Adipose tissue (tissue), 3 donors: Measurements from ENCODE around the gene UBE2J1. TPM values are rescaled to one million over a fixed set of nuclear protein-coding genes. Genes with fewer than 3 reads are reported as not detected.
"Not testable (repeated sequence)": the region's sequence is repeated elsewhere in the genome, so short reads cannot be mapped to it uniquely, and the experiment has no call there.

Source experiments
- H3K27ac ChIP-seq: one replicate; pipeline ENCODE4 v1.5.1; 2013; ENCODE audit warnings: low read depth, low read length
- WGBS, 3 donors: extraction: QIAGEN DNeasy Blood & Tissue Kit; methylation state at CpG; one replicate each; pipeline ENCODE4 v1.1.7; 2013; 5-methylcytosine and 5-hydroxymethylcytosine counted together
- polyA plus RNA-seq, 3 donors: library from polyadenylated mRNA; stranded (reverse); fragments of 200-250 nt; gene quantifications; one replicate each; pipeline ENCODE4 v1.2.3, GENCODE V29; 2013
- donor health status: healthy with polysubstance abuse.
- donor health status: Bipolar disorder and iron deficiency.
- donor health status: healthy.

Gene UBE2J1, protein sequence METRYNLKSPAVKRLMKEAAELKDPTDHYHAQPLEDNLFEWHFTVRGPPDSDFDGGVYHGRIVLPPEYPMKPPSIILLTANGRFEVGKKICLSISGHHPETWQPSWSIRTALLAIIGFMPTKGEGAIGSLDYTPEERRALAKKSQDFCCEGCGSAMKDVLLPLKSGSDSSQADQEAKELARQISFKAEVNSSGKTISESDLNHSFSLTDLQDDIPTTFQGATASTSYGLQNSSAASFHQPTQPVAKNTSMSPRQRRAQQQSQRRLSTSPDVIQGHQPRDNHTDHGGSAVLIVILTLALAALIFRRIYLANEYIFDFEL
- 10 to 100 TPM; 24.2 to 37.5 (median 26.0) TPM for polyA plus RNA-seq

DNA sequence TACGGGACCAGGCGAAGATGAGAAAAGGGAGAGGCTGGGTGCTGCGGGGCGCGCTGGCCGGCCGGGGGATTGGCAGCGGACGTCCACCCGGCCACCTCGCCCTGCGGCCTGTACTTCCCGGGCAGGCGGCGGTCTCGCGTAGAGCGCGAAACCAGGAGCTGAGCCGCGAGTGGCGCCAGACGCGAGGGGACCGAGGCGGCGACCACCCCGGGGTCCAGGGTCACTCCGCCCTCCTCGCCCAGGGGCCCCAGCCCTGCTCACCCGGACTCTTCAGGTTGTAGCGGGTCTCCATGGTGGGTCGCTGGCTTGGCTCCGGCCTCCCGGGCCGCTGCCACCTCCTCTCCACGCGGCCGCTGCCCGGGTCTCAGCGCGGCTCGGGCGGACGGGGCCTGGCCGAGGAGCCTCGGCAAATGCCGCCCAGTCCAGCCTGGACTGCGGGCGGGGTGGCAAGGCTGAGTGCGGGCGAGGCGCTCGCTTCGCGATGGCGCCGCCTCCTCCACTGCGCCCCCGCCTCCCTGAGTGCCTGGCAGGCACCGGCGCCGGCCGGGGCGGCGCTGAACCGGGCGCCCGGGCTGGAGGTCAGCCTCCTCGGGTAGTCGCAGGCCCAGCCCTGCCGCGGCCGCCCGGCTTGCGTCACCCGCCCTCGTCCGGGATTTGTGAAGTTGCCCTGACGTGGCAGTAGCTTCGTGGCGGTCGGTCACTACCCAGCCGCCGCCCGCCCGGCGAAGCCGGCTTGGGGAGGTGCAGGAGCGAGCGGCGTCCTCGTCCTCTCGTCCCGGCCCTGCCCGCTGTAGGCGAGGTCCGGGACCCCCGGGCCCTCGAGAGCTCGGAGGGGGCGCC lies at the start of gene UBE2J1:
TSS of gene UBE2J1 (minus strand) at position 445 of the 840 bp plus-strand sequence. CDS start at position 292, 153 bp downstream.
- WGBS, 3 donors = 0 to 1% (median 0%) methylated on average over 72 to 102 of the region's 102 CpGs
- peak within 1 kb of the TSS; percentile 93 for H3K27ac ChIP-seq

DNA sequence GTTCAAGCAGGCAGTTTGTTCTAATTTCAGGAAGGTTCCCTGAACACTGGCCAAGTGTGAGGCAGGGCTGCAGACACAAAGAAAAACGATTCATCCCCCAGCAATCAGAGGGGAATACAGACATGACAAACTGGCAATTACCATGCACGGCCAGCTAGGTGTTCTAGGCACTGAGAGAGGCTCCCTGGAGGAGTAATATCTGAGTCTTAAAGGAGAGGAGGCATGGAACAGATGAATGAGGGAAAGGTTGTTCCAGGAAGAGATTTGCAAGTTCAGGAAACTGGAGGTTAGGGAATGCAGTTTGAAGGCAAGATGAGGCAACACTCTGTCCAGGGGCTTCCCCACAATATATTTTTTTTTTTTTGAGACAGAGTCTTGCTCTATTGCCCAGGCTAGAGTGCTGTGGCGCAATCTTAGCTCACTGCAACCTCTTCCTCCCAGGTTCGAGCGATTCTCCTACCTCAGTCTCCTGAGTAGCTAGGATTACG lies 48.4 kb upstream of the UBE2J1 start:
- no peak overlapping the region for H3K27ac ChIP-seq
- 41 to 70% (median 58%) methylated on average over 6 of the region's 6 CpGs for WGBS, 3 donors

DNA sequence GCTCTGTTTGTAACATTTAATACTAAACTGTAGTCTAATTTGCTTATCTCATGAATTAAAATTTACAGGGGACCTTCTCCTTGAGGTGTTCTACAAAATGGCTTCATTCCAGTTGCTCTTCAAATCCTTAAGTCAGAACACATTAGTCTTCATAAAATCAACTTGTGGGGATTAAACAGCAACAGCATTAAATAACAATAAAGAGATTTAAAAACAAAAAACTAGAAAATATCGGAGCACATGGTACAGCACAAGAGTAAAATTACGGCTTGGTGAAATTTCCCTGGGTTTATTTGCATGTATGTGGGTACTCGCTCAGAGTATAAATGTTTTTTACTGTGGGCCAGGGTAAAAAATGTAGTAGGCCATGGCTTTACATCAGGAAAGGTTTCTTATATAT lies 47.5 kb upstream of the UBE2J1 start:
- 92 to 97% (median 94%) methylated on average over 3 of the region's 3 CpGs for WGBS, 3 donors

DNA sequence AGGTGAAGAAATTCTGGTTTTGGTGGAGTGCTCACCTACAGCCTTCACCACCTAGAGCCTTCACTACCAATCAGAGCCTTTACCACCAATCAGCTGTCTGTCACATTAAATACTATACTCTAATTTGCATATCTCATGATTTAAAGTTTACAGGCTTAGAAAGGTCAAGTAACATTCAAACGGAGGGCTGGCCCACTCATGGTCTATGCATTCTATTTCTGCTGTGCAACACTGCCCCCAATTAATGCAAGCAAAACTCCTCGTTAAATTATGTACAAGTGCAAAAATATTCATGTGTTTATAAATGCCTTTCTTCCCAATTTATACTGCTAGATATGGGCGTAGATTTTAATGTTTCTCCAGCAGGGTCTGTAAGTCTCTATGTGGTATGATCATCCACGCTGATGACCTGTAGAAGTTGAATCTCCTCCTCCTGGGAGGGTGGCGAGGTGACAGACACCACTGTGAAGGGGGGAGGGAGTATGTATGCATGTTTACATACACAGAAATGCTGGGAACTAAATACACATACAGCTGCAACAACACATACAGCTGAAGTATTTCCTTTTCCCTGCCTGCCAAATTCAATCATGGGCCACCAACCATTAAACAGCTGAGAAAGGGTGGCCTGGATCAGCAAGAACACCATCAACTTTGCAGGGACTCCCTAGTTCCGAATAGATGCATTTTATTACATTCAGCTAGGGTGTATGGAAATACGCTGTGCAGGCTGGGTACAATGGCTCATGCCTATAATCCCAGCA lies 46.4 kb upstream of the UBE2J1 start:
- WGBS, 3 donors = 84 to 88% (median 87%) methylated on average over 7 of the region's 7 CpGs
- H3K27ac ChIP-seq = no peak overlapping the region

More for the DNA sequence above, 47.5 kb upstream of the UBE2J1 start:
- no peak overlapping the region for H3K27ac ChIP-seq

DNA sequence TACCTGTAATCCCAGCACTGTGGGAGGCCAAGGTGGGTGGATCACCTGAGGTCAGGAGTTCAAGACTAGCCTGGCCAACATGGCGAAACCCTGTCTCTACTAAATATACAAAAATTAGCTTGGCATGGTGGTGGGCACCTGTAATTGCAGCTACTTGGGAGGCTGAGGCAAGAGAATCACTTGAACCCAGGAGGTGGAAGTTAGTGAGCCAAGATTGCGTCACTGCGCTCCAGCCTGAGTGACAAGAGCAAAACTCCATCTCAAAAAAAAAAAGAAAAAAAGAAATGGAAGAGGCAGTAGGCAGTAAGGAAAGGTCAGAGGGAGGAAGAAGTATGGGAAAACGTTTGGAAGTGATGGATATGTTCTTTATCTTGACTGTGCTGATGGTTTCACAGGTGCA lies 45.4 kb upstream of the UBE2J1 start:
- 79 to 82% (median 81%) methylated on average over 4 of the region's 4 CpGs for WGBS, 3 donors
- not testable (repeated sequence) for H3K27ac ChIP-seq

DNA sequence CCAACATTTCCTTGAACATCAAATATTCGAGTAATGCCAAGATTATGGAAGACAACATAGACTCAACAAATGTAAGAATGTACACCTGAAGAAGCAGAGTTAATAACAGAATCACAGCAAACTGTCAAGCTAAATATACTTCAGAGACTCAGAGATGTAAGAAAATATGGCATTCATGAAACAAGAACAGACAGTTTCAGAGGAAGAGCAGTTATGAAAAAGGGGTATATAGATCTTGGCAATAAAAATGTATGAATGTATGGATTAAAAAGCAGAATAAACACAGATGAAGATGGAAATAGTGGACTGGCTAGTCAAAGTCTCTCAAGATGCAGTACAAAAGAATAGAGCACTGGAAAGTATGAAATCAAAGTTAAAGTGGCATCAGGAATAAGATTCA lies 41.1 kb upstream of the UBE2J1 start:
- no peak overlapping the region for H3K27ac ChIP-seq
- 92 to 94% (median 93%) methylated on average over 1 of the region's 1 CpG for WGBS, 3 donors

DNA sequence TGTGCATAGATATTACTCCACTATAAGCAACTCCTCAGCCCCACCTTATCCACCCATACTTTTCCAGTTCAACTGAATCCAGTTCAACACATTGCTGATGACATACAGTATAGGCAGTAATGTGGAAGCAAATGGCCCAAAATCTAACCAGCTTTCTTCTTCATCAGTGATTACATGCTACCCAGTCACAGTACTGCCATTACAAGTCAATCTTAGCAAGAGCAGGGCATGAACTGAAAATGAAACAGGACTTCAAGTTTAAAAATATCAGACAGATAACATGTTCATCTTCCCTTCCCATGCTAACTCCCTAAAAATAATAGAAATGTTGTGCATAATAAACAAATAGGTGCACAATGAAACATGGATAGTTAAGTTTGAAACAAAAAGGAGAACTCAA lies 40.3 kb upstream of the UBE2J1 start:
- no peak overlapping the region for H3K27ac ChIP-seq

DNA sequence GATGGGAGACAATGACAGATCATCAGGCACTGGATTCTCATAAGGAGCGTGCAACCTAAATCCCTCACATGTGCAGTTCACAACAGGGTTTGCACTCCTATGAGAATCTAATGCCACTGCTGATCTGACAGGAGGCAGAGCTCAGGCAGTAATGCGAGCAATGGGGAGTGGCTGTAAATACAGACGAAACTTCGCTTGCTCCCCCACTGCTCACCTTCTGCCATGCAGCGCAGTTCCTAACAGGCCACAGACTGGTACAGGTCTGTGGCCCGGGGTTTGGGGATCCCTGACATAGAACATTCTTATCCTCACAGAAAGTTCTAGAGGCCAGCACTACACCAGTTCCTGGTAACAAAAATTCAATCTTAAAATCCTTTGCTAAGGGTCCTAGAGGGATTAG lies 36.3 kb upstream of the UBE2J1 start:
- 93 to 95% (median 95%) methylated on average over 6 of the region's 6 CpGs for WGBS, 3 donors
- no peak overlapping the region for H3K27ac ChIP-seq

DNA sequence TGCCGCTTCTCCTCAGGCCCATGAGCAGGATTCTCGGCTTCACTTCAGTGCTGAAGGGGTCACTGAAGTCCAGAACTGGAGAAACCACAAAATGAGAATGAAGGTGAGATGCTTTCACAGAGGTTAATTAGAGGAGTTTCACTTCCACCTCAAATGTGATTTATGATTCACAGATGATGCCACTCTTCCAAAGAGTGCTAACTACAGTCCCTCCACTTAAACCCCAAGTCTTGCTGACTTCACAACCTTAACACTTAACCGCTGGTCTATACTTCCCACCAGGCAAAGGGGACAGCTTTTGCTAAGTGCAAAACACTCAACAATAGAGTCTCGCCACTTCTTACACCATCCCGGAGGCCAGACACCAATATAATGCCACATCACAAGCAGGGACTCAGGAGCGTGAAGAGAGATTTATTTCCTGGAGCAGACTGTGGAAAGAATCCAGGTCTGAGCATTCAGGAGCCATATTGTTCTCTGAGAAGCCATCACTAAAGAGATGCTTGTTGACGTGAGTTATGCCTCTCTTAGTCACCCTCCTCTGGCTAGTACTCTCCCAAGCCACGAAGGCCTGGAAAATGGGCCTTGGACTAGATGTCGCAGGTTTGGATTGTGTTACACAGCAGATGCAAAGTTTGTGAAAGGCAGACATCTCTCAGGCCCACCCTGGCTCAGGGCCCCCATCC lies 35.1 kb upstream of the UBE2J1 start:
- H3K27ac ChIP-seq = no peak overlapping the region
- WGBS, 3 donors = 92 to 95% (median 95%) methylated on average over 9 of the region's 9 CpGs

DNA sequence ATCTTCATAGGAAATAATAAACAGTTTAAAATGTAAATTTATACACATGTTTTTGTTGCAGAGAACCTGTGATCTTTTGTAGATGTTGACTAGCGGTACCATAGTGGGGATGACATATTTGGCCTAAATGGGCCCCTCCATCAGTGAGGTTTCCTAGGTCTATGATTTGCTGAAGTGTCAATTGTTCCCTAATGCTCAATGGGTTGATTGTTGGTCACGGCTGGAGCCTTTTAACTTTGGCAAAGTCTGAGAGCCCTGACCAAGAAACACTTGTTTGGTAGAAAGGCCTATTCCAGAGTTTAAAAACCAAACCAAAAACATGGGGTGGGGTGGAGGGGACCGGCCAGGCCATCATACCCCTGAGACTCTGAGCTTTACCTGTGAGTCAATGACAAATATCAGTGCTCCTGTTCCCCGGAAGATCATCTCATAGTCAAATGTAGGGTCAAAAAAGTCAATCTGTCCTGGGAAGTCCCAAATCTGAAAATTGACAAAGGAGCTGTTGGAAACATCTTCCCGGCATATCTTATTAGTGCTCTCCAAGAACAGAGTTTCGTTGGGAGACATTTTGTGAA lies 34.5 kb upstream of the UBE2J1 start:
- 93 to 97% (median 95%) methylated on average over 6 of the region's 6 CpGs for WGBS, 3 donors
- no peak overlapping the region for H3K27ac ChIP-seq

DNA sequence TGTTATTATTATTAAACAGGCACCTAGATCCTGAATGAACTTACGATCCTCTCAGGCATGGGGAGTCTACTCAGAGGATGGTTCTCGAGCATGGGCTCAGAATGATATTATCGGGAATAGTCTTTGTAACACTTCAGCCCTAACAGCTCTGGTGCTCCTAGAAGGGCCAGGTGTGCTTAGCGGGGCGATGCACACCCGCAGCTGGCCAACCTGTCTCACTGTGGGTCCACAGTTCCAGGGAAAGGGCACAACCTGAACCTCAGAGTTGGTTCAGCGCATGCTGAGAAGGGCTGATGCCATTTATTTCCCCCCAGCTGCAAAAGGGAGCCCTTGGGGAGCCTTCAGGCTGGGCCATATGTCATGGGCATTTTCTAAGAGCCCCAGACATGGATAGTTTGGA lies 33.3 kb upstream of the UBE2J1 start:
- no peak overlapping the region for H3K27ac ChIP-seq
- 93 to 98% (median 94%) methylated on average over 7 of the region's 7 CpGs for WGBS, 3 donors

DNA sequence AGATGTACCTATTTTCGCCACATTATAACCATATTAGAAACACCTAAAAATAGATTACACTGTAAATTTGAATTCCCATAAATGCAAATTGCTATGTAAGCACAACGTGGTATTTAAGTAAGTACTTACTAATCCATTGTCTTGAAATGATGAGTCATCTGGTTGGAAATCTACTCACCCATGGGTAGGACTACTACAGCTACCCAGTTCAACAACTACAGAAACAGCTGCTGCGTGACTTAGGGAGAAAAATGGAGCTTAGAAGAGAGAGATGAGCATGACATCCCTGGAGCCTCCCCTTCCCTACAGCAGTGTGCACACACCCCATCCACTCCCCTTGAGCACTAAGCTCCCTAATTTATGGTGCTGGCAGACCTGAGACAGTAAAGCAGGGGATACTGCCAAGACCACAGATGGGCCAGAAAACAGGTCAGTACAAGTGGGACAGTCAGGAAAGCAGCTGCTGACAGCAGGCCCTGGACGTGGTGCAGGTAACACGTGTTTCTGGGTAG lies 32.7 kb upstream of the UBE2J1 start:
- H3K27ac ChIP-seq = no peak overlapping the region
- 69 to 81% (median 70%) methylated on average over 5 of the region's 5 CpGs for WGBS, 3 donors

DNA sequence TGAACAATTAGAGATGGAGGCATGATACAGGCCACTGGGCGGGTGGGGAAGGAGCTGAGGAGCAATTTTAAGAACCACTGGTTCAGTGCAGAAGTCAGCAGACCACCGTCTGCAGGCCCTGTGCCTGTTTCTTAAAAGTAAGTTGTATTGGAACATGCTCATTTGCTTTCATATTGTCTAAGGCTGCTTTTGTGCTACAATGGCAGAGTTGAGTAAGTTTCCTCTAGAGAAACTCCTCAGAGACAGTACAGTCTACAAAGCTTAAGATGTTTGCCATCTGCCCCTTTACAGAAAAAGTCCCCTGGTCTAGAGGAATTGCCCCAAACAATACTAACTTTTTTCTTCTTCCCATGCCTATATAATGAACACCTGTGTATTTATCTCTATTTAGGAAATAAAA lies 28.5 kb upstream of the UBE2J1 start:
- H3K27ac ChIP-seq = no peak overlapping the region
- WGBS, 3 donors = 73 to 91% (median 74%) methylated on average over 2 of the region's 2 CpGs

DNA sequence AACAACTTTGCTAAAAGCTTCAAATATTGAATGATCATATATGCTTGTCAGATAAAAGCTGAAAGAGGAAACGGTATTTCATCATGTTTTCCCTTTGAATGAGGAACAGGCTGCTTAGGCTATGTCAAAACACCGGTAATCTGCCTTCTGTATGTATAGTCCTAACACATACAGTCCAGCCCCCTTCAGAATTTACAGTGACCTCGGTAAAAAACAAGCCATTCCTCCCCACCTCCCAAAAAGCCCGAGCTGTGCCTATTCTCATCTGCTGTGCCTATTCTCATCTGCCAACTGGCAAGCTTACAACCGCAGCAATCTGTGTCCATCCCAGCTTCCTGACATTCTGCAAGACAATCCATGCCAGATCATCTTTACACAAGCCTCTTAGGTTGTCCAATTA lies 26.8 kb upstream of the UBE2J1 start:
- 26 to 54% (median 37%) methylated on average over 5 of the region's 5 CpGs for WGBS, 3 donors
- no peak overlapping the region for H3K27ac ChIP-seq

DNA sequence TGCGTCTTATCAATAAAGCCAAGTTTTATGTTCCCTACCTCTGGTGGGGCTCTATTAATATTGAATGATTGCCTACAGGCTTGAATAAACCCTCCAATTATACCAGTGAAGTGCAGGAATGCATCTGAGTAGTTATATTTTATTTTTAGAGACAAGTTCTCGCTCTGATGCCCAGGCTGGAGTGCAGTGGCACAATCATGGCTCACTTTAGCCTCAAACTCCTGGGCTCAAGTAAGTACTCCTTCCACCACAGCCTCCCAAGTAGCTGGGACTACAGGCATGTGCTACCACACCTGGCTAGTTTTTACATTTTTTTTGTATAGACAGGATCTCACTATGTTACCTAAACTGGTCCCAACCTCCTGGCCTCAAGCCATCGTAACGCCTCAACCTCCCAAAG lies 26.1 kb upstream of the UBE2J1 start:
- 80 to 90% (median 81%) methylated on average over 4 of the region's 4 CpGs for WGBS, 3 donors
- no peak overlapping the region for H3K27ac ChIP-seq

DNA sequence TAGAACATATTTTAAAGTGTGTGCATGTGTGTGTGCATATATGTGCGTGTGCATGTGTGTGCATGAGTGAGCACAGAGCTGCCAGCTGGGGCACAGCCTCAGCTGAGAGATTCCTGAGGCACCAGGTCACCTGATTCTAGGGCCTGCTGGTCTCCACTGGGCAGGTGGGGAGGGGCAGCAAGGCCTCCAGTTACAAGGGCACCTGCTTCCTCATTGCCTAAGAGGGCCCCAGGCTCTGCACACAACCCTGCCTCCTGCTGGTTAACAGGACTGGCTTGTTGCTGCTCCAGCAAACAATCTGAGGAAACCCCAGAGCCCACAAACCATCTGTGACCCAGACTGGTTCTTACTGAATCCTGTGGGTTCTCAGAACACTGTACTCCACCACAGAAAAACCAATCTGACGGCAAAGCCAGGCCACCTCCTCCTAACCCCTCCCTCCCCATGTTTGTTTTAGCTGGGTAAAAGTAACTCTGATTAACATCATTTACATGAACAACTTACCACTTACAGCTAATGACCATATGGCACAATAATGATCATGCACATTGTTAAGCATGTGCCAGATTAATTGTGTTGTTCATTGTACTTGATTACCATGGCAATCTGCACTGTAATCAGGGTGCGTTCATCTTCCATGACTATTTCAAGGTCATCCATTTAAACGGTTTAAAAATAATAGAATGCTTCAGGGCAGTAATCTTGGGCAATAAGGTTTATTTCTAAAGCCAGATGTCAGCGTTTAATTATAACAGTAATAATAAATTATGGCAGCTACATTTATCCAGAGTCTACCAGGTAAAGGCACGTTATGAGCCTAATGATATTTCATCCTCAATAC lies 23.1 kb upstream of the UBE2J1 start:
- 49 to 65% (median 65%) methylated on average over 6 of the region's 6 CpGs for WGBS, 3 donors
- H3K27ac ChIP-seq = no peak overlapping the region

DNA sequence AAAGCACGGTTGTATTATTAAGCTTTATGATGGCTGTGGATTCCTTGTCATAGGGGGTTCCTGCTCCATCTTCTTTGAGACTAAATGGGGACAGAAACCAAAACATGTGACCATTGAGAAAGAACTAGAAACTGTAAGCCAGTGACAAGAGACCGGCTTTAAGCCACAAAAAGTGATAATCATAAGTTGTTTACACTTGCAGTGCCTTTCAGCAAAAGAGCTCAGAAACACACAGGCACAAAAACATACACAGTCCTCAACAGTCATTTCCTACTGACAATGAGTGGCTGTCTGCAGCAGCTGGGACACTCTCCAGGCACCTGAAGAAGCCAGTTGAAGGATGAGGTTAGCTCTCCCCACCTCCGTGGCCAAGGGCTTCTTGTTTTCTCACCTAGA lies 20.0 kb upstream of the UBE2J1 start:
- 45 to 57% (median 46%) methylated on average over 3 of the region's 3 CpGs for WGBS, 3 donors
- no peak overlapping the region for H3K27ac ChIP-seq
